GM23338 (cell line): Measurements from ENCODE around the gene CNOT4. TPM values are rescaled to one million over a fixed set of nuclear protein-coding genes. Genes with fewer than 3 reads are reported as not detected.
A peak's percentile ranks its signal among the peaks of the same experiment; 100 is the strongest.

Experiments used
- ATAC-seq: fragments of 200-7000 bp; cut with Tn5 transposase; 3 replicates; pipeline ENCODE4 v1.9.1; 2020
- DNase-seq: peaks from one replicate; pipeline ENCODE4 v3.0.0-alpha.2; 2015; ENCODE audit warnings: low spot score
- H2AFZ ChIP-seq: fragments of 200-600 bp; sonication (generic); 2 replicates; pipeline ENCODE4 v1.8.0; 2016; ENCODE audit warnings: antibody characterized with exemption, mild to moderate bottlenecking, moderate library complexity
- H3F3A ChIP-seq: fragments of 200-600 bp; sonication (generic); replicated peaks from 2 replicates; pipeline ENCODE4 v1.8.0; 2017; ENCODE audit warnings: antibody characterized with exemption, mixed run types, low read depth
- H3K27ac ChIP-seq: fragments of 200-600 bp; sonication (generic); 2 replicates; pipeline ENCODE4 v1.6.1; 2016; ENCODE audit warnings: low read depth
- H3K27me3 ChIP-seq: fragments of 200-600 bp; sonication (generic); 2 replicates; pipeline ENCODE4 v1.8.0; 2016; ENCODE audit warnings: mild to moderate bottlenecking, mixed run types, moderate library complexity; ENCODE audit not compliant: insufficient read depth
- H3K36me3 ChIP-seq: fragments of 200-600 bp; sonication (generic); 2 replicates; pipeline ENCODE4 v1.8.0; 2016; ENCODE audit warnings: mild to moderate bottlenecking; ENCODE audit not compliant: insufficient read depth
- H3K4me1 ChIP-seq: fragments of 200-600 bp; sonication (generic); 2 replicates; pipeline ENCODE4 v1.8.0; 2016; ENCODE audit warnings: mild to moderate bottlenecking, moderate library complexity; ENCODE audit not compliant: insufficient read depth
- H3K4me2 ChIP-seq: fragments of 200-600 bp; sonication (generic); 2 replicates; pipeline ENCODE4 v1.7.1; 2017; ENCODE audit warnings: mixed run types
- H3K4me3 ChIP-seq: fragments of 200-600 bp; sonication (generic); 2 replicates; pipeline ENCODE4 v1.6.1; 2016; ENCODE audit warnings: mixed run types
- H3K79me2 ChIP-seq: fragments of 200-600 bp; sonication (generic); replicated peaks from 2 replicates; pipeline ENCODE4 v1.8.0; 2017; ENCODE audit warnings: mild to moderate bottlenecking; ENCODE audit not compliant: insufficient read depth
- H3K9me2 ChIP-seq: fragments of 200-600 bp; sonication (generic); 2 replicates; pipeline ENCODE4 v1.8.0; 2017; ENCODE audit not compliant: insufficient read depth
- H4K20me1 ChIP-seq: fragments of 200-600 bp; sonication (generic); replicated peaks from 2 replicates; pipeline ENCODE4 v1.8.0; 2017; ENCODE audit warnings: mild to moderate bottlenecking; ENCODE audit not compliant: insufficient read depth
- H3K27ac Mint-ChIP-seq: 2 replicates; pipeline ENCODE4 v1.8.0; 2020; ENCODE audit warnings: inconsistent platforms, mild to moderate bottlenecking, moderate library complexity, mixed read lengths
- H3K27me3 Mint-ChIP-seq: 3 replicates; pipeline ENCODE4 v1.8.0; 2022; ENCODE audit warnings: low read depth, mild to moderate bottlenecking, moderate library complexity, mixed read lengths, inconsistent platforms; ENCODE audit not compliant: insufficient read depth, poor library complexity
- H3K36me3 Mint-ChIP-seq: 3 replicates; pipeline ENCODE4 v1.8.0; 2021; ENCODE audit warnings: low read depth, mild to moderate bottlenecking, inconsistent platforms, moderate library complexity, mixed read lengths
- H3K4me1 Mint-ChIP-seq: 3 replicates; pipeline ENCODE4 v1.8.0; 2020; ENCODE audit warnings: mild to moderate bottlenecking, inconsistent platforms, mixed read lengths
- H3K4me3 Mint-ChIP-seq: 3 replicates; pipeline ENCODE4 v1.8.0; 2021; ENCODE audit warnings: moderate library complexity, mild to moderate bottlenecking, inconsistent platforms, mixed read lengths
- H3K9me3 Mint-ChIP-seq: 3 replicates; pipeline ENCODE4 v1.8.0; 2020; ENCODE audit warnings: moderate library complexity, mild to moderate bottlenecking, inconsistent platforms, mixed read lengths
- CREB1 ChIP-seq: fragments of 250-450 bp; sonication (Bioruptor Pico); IDR thresholded peaks from 2 replicates; pipeline ENCODE4 v1.5.0; 2020; ENCODE audit warnings: low read depth, mild to moderate bottlenecking, moderate library complexity
- EZH2 ChIP-seq: fragments of 200-600 bp; sonication (generic); IDR thresholded peaks from one replicate; pipeline ENCODE4 v1.8.0; 2017; ENCODE audit warnings: antibody characterized with exemption, mild to moderate bottlenecking, low read depth; ENCODE audit not compliant: unreplicated experiment
- EZH2phosphoT487 ChIP-seq: fragments of 200-600 bp; sonication (generic); IDR thresholded peaks from one replicate; pipeline ENCODE4 v1.8.1; 2018; ENCODE audit warnings: antibody characterized with exemption; ENCODE audit not compliant: unreplicated experiment
- JUNB ChIP-seq: IDR thresholded peaks from one replicate; pipeline ENCODE4 v1.6.1; 2016; ENCODE audit warnings: antibody characterized with exemption; ENCODE audit not compliant: unreplicated experiment
- NANOG ChIP-seq: IDR thresholded peaks from 2 replicates; pipeline ENCODE4 v1.6.1; 2016; ENCODE audit warnings: antibody characterized with exemption, borderline replicate concordance
- POLR2AphosphoS5 ChIP-seq: IDR thresholded peaks from 2 replicates; pipeline ENCODE4 v1.6.1; 2016; ENCODE audit warnings: antibody characterized with exemption, low read depth
- STAT1 ChIP-seq: IDR thresholded peaks from one replicate; pipeline ENCODE4 v1.6.1; 2016; ENCODE audit warnings: antibody characterized with exemption; ENCODE audit not compliant: unreplicated experiment
- ZNF114 ChIP-seq: fragments of 250-450 bp; sonication (Bioruptor Pico); IDR thresholded peaks from 2 replicates; pipeline ENCODE4 v1.5.0; 2020; ENCODE audit warnings: mild to moderate bottlenecking, moderate library complexity
- ZNF331 ChIP-seq: fragments of 250-450 bp; sonication (Bioruptor Pico); IDR thresholded peaks from 2 replicates; pipeline ENCODE4 v1.5.0; 2020; ENCODE audit warnings: low read depth, mild to moderate bottlenecking, moderate library complexity
- polyA plus RNA-seq: library from polyadenylated mRNA; unstranded; fragments of >200 nt; fragmentation: Nextera tagmentation; extraction: Ambion mirVana; gene quantifications from 2 replicates; pipeline ENCODE4 v1.2.1, GENCODE V29; 2016
- total RNA-seq: library from RNA; depleted of rRNA; stranded (reverse); fragments of >200 nt; shearing (Covaris generic); gene quantifications from 2 replicates; pipeline ENCODE4 v1.2.3, GENCODE V29; 2014
- TF ChIP-seq, protein P1 (sequence below): IDR thresholded peaks from one replicate; pipeline ENCODE4 v1.6.1; 2018; ENCODE audit warnings: antibody characterized with exemption; ENCODE audit not compliant: unreplicated experiment
- TF ChIP-seq, protein P2 (sequence below): IDR thresholded peaks from 2 replicates; pipeline ENCODE4 v1.6.1; 2016; ENCODE audit warnings: antibody characterized with exemption
- TF ChIP-seq, protein P3 (sequence below), 2 experiments: fragments of 200-600 bp in 1 of 2; sonication (generic) in 1 of 2; conservative IDR thresholded peaks; 2 replicates each; pipeline versions ENCODE4 v1.5.1 to v1.6.1; 2016 to 2017; ENCODE audit warnings: antibody characterized with exemption in 2 of 2, low read depth in 2 of 2, mild to moderate bottlenecking in 2 of 2, moderate library complexity in 1 of 2
- TF ChIP-seq, protein P4 (sequence below): fragments of 250-450 bp; sonication (Bioruptor Pico); IDR thresholded peaks from 2 replicates; pipeline ENCODE4 v1.5.0; 2020; ENCODE audit warnings: mild to moderate bottlenecking, moderate library complexity

Gene CNOT4
- total and polyA plus RNA-seq, 2 experiments from 2014 or later: 18.9 to 26.2 TPM

DNA sequence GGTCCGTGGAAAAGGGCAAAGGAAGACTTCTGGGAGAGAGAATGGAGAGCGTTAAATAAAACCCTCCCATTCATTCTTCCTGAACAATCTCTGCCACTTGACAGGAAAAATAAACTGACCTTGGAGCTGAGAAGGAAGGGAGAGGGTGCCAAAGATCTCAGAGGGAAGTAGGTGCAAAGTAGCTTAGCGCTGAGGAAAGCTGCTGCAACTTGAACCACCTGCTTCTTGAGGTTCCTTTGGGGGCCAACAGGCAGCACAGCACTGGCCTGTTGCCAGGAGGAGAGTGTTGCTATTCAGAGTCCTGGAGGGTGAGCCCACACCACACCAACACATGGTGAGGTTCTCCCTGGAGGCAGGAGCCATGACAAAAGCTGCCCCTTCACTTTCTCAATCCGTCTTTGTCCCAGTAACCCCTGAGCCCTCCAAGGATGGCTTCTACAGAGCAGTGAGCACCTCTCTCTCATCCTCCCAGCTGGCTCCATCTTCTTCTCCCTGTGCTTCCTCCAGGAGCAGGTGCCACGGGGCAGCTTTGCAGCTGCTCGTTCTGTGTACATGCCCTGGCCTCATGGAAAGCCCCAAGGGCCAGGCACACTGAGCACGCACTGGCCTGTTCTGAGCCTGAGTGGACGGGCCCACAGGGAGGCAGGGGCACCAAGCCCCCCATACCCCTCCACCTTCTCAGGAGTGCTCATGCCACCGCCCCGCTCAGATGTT is 174.9 kb downstream of the CNOT4 start:
- peaks cover 2% of the 10 kb centered on the region for H3K27me3 Mint-ChIP-seq
- H3K4me3 ChIP-seq: no peak overlapping the region
- H3K36me3 Mint-ChIP-seq: no peaks in the 10 kb centered on the region
- H3K27ac Mint-ChIP-seq: no peak overlapping the region
- no peak overlapping the region for H3K27ac ChIP-seq
- H3K36me3 ChIP-seq: no peaks in the 10 kb centered on the region
- no peaks in the 10 kb centered on the region for H3K9me2 ChIP-seq
- DNase-seq: no peak
- H4K20me1 ChIP-seq: no peaks in the 10 kb centered on the region
- 0 out of 2 replicates have a peak, but pooled peaks cover 2% of the 10 kb centered on the region for H3K4me1 ChIP-seq
- no peak overlapping the region for H3K4me3 Mint-ChIP-seq
- TF ChIP-seq EZH2phosphoT487 (no peak), EZH2 (no peak), STAT1 (no peak), ZNF331 (CRISPR knock-in tag) (no peak), JUNB (no peak), NANOG (no peak), ZNF114 (no peak), CREB1 (no peak), POLR2AphosphoS5 (no peak)
- TF ChIP-seq, protein P1, sequence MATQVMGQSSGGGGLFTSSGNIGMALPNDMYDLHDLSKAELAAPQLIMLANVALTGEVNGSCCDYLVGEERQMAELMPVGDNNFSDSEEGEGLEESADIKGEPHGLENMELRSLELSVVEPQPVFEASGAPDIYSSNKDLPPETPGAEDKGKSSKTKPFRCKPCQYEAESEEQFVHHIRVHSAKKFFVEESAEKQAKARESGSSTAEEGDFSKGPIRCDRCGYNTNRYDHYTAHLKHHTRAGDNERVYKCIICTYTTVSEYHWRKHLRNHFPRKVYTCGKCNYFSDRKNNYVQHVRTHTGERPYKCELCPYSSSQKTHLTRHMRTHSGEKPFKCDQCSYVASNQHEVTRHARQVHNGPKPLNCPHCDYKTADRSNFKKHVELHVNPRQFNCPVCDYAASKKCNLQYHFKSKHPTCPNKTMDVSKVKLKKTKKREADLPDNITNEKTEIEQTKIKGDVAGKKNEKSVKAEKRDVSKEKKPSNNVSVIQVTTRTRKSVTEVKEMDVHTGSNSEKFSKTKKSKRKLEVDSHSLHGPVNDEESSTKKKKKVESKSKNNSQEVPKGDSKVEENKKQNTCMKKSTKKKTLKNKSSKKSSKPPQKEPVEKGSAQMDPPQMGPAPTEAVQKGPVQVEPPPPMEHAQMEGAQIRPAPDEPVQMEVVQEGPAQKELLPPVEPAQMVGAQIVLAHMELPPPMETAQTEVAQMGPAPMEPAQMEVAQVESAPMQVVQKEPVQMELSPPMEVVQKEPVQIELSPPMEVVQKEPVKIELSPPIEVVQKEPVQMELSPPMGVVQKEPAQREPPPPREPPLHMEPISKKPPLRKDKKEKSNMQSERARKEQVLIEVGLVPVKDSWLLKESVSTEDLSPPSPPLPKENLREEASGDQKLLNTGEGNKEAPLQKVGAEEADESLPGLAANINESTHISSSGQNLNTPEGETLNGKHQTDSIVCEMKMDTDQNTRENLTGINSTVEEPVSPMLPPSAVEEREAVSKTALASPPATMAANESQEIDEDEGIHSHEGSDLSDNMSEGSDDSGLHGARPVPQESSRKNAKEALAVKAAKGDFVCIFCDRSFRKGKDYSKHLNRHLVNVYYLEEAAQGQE: no peak
- TF ChIP-seq, protein P2, sequence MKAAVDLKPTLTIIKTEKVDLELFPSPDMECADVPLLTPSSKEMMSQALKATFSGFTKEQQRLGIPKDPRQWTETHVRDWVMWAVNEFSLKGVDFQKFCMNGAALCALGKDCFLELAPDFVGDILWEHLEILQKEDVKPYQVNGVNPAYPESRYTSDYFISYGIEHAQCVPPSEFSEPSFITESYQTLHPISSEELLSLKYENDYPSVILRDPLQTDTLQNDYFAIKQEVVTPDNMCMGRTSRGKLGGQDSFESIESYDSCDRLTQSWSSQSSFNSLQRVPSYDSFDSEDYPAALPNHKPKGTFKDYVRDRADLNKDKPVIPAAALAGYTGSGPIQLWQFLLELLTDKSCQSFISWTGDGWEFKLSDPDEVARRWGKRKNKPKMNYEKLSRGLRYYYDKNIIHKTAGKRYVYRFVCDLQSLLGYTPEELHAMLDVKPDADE: no peak
- TF ChIP-seq, protein P3, sequence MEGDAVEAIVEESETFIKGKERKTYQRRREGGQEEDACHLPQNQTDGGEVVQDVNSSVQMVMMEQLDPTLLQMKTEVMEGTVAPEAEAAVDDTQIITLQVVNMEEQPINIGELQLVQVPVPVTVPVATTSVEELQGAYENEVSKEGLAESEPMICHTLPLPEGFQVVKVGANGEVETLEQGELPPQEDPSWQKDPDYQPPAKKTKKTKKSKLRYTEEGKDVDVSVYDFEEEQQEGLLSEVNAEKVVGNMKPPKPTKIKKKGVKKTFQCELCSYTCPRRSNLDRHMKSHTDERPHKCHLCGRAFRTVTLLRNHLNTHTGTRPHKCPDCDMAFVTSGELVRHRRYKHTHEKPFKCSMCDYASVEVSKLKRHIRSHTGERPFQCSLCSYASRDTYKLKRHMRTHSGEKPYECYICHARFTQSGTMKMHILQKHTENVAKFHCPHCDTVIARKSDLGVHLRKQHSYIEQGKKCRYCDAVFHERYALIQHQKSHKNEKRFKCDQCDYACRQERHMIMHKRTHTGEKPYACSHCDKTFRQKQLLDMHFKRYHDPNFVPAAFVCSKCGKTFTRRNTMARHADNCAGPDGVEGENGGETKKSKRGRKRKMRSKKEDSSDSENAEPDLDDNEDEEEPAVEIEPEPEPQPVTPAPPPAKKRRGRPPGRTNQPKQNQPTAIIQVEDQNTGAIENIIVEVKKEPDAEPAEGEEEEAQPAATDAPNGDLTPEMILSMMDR (conservative IDR thresholded peaks at IDR 0.05; ENCODE audit: low read depth in 2 of 2): no peak
- TF ChIP-seq, protein P4, sequence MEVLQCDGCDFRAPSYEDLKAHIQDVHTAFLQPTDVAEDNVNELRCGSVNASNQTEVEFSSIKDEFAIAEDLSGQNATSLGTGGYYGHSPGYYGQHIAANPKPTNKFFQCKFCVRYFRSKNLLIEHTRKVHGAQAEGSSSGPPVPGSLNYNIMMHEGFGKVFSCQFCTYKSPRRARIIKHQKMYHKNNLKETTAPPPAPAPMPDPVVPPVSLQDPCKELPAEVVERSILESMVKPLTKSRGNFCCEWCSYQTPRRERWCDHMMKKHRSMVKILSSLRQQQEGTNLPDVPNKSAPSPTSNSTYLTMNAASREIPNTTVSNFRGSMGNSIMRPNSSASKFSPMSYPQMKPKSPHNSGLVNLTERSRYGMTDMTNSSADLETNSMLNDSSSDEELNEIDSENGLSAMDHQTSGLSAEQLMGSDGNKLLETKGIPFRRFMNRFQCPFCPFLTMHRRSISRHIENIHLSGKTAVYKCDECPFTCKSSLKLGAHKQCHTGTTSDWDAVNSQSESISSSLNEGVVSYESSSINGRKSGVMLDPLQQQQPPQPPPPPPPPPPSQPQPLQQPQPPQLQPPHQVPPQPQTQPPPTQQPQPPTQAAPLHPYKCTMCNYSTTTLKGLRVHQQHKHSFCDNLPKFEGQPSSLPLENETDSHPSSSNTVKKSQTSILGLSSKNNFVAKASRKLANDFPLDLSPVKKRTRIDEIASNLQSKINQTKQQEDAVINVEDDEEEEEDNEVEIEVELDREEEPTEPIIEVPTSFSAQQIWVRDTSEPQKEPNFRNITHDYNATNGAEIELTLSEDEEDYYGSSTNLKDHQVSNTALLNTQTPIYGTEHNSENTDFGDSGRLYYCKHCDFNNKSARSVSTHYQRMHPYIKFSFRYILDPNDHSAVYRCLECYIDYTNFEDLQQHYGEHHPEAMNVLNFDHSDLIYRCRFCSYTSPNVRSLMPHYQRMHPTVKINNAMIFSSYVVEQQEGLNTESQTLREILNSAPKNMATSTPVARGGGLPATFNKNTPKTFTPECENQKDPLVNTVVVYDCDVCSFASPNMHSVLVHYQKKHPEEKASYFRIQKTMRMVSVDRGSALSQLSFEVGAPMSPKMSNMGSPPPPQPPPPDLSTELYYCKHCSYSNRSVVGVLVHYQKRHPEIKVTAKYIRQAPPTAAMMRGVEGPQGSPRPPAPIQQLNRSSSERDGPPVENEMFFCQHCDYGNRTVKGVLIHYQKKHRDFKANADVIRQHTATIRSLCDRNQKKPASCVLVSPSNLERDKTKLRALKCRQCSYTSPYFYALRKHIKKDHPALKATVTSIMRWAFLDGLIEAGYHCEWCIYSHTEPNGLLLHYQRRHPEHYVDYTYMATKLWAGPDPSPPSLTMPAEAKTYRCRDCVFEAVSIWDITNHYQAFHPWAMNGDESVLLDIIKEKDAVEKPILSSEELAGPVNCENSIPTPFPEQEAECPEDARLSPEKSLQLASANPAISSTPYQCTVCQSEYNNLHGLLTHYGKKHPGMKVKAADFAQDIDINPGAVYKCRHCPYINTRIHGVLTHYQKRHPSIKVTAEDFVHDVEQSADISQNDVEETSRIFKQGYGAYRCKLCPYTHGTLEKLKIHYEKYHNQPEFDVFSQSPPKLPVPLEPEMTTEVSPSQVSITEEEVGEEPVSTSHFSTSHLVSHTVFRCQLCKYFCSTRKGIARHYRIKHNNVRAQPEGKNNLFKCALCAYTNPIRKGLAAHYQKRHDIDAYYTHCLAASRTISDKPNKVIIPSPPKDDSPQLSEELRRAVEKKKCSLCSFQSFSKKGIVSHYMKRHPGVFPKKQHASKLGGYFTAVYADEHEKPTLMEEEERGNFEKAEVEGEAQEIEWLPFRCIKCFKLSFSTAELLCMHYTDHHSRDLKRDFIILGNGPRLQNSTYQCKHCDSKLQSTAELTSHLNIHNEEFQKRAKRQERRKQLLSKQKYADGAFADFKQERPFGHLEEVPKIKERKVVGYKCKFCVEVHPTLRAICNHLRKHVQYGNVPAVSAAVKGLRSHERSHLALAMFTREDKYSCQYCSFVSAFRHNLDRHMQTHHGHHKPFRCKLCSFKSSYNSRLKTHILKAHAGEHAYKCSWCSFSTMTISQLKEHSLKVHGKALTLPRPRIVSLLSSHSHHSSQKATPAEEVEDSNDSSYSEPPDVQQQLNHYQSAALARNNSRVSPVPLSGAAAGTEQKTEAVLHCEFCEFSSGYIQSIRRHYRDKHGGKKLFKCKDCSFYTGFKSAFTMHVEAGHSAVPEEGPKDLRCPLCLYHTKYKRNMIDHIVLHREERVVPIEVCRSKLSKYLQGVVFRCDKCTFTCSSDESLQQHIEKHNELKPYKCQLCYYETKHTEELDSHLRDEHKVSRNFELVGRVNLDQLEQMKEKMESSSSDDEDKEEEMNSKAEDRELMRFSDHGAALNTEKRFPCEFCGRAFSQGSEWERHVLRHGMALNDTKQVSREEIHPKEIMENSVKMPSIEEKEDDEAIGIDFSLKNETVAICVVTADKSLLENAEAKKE (CRISPR knock-in tag): no peak
- H2AFZ ChIP-seq: peak overlapping the region; percentile 87; the same call in 1 of the 2 replicates
- H3K4me2 ChIP-seq: no peak overlapping the region
- ATAC-seq: no peak; the same call in 1 of the 3 replicates
- H3K79me2 ChIP-seq: no peaks in the 10 kb centered on the region
- H3K4me1 Mint-ChIP-seq: peaks cover 5% of the 10 kb centered on the region; the same call in 2 of the 3 replicates
- peaks cover 4% of the 10 kb centered on the region; the same call in 2 of the 3 replicates for H3K9me3 Mint-ChIP-seq
- H3F3A ChIP-seq: no peaks in the 10 kb centered on the region
- H3K27me3 ChIP-seq: no peaks in the 10 kb centered on the region
